Measurements from ENCODE around the gene CCR5AS.

The CCR5AS gene

GRCh38 chr3:46447228-46447985 lies 40.5 kb upstream of the CCR5AS start:
- Histone ChIP-seq H3K4me3 (ENCODE audit: low read length in 2 of 2) (no peak overlapping the region), H3K4me2 (ENCODE audit: insufficient read depth, low read length, poor library complexity, severe bottlenecking) (no peak overlapping the region), H4K91ac (ENCODE audit: low read depth, low read length, poor library complexity) (no peak overlapping the region), H3K36me3 (replicated peaks in 1 of 2; ENCODE audit: control insufficient read depth in 2 of 2, insufficient read depth in 2 of 2, low read length in 2 of 2) (no peaks in the 10 kb centered on the region), H2BK120ac (ENCODE audit: low read depth, low read length) (no peak overlapping the region), H3K4ac (ENCODE audit: low read length) (no peak overlapping the region), H4K8ac (ENCODE audit: low read depth, low read length) (no peak overlapping the region), H3K9me3 (replicated peaks in 1 of 2; ENCODE audit: control insufficient read depth in 2 of 2, insufficient read depth in 1 of 2, low read depth in 1 of 2, low read length in 2 of 2) (no peaks in the 10 kb centered on the region), H3K27me3 (ENCODE audit: control insufficient read depth in 3 of 3, insufficient read depth in 3 of 3, low read depth in 1 of 3, low read length in 3 of 3) (no peaks in the 10 kb centered on the region), H2BK15ac (ENCODE audit: low read length) (no peak overlapping the region), H3K23ac (ENCODE audit: low read depth, low read length, poor library complexity) (no peak overlapping the region), H3K14ac (ENCODE audit: low read length) (no peak overlapping the region), H3K79me1 (ENCODE audit: low read depth, low read length) (no peaks in the 10 kb centered on the region), H3K18ac (ENCODE audit: low read length) (no peak overlapping the region), H3K27ac (replicated peaks; ENCODE audit: low read length) (no peak overlapping the region), H2AK5ac (ENCODE audit: low read depth, low read length) (no peak overlapping the region), H2AFZ (ENCODE audit: low read length) (no peak overlapping the region), H3K4me1 (ENCODE audit: control insufficient read depth in 2 of 2, insufficient read depth in 1 of 2, low read depth in 1 of 2, low read length in 2 of 2) (peaks cover 0 to 2% of the 10 kb centered on the region in 2 donors), H2BK5ac (ENCODE audit: low read length) (no peak overlapping the region), H3K9ac (ENCODE audit: low read depth, low read length, poor library complexity) (no peak overlapping the region), H2BK12ac (ENCODE audit: low read length) (no peak overlapping the region)
- no peak for DNase-seq (ENCODE audit: low spot score)
- no CpG with 5 or more reads among the region's 5 CpGs for WGBS, 2 donors (ENCODE audit: extremely low coverage in 2 of 2, insufficient read length in 2 of 2, insufficient replicate concordance in 1 of 2)

GRCh38 chr3:46442576-46443530 lies 36.0 kb upstream of the CCR5AS start:
- Histone ChIP-seq H3K4me3 (ENCODE audit: low read length in 2 of 2) (no peak overlapping the region), H3K14ac (ENCODE audit: low read length) (no peak overlapping the region), H2AFZ (ENCODE audit: low read length) (no peak overlapping the region), H2BK5ac (ENCODE audit: low read length) (no peak overlapping the region), H3K9me3 (replicated peaks in 1 of 2; ENCODE audit: control insufficient read depth in 2 of 2, insufficient read depth in 1 of 2, low read depth in 1 of 2, low read length in 2 of 2) (no peaks in the 10 kb centered on the region), H3K18ac (ENCODE audit: low read length) (no peak overlapping the region), H3K4me1 (ENCODE audit: control insufficient read depth in 2 of 2, insufficient read depth in 1 of 2, low read depth in 1 of 2, low read length in 2 of 2) (peaks cover 0 to 2% of the 10 kb centered on the region in 2 donors), H4K91ac (ENCODE audit: low read depth, low read length, poor library complexity) (no peak overlapping the region), H3K4ac (ENCODE audit: low read length) (no peak overlapping the region), H2AK5ac (ENCODE audit: low read depth, low read length) (no peak overlapping the region), H4K8ac (ENCODE audit: low read depth, low read length) (no peak overlapping the region), H3K4me2 (ENCODE audit: insufficient read depth, low read length, poor library complexity, severe bottlenecking) (no peak overlapping the region), H3K36me3 (replicated peaks in 1 of 2; ENCODE audit: control insufficient read depth in 2 of 2, insufficient read depth in 2 of 2, low read length in 2 of 2) (no peaks in the 10 kb centered on the region), H3K23ac (ENCODE audit: low read depth, low read length, poor library complexity) (peak overlapping the region; percentile 50), H3K79me1 (ENCODE audit: low read depth, low read length) (no peaks in the 10 kb centered on the region), H2BK15ac (ENCODE audit: low read length) (no peak overlapping the region), H3K27ac (replicated peaks; ENCODE audit: low read length) (no peak overlapping the region), H3K9ac (ENCODE audit: low read depth, low read length, poor library complexity) (no peak overlapping the region), H2BK12ac (ENCODE audit: low read length) (no peak overlapping the region), H3K27me3 (ENCODE audit: control insufficient read depth in 3 of 3, insufficient read depth in 3 of 3, low read depth in 1 of 3, low read length in 3 of 3) (no peaks in the 10 kb centered on the region), H2BK120ac (ENCODE audit: low read depth, low read length) (no peak overlapping the region)
- no CpG with 5 or more reads among the region's 16 CpGs for WGBS, 2 donors (ENCODE audit: extremely low coverage in 2 of 2, insufficient read length in 2 of 2, insufficient replicate concordance in 1 of 2)
- peak; percentile 21 for DNase-seq (ENCODE audit: low spot score)

GRCh38 chr3:46440531-46441294 lies 33.8 kb upstream of the CCR5AS start:
- H3K79me1 ChIP-seq (ENCODE audit: low read depth, low read length): no peaks in the 10 kb centered on the region
- H2AK5ac ChIP-seq (ENCODE audit: low read depth, low read length): no peak overlapping the region
- no peak overlapping the region for H3K4ac ChIP-seq (ENCODE audit: low read length)
- no peak overlapping the region for H2BK120ac ChIP-seq (ENCODE audit: low read depth, low read length)
- H4K91ac ChIP-seq (ENCODE audit: low read depth, low read length, poor library complexity): no peak overlapping the region
- H2AFZ ChIP-seq (ENCODE audit: low read length): no peak overlapping the region
- no peak overlapping the region for H3K14ac ChIP-seq (ENCODE audit: low read length)
- no peak overlapping the region for H3K9ac ChIP-seq (ENCODE audit: low read depth, low read length, poor library complexity)
- H2BK15ac ChIP-seq (ENCODE audit: low read length): no peak overlapping the region
- H3K9me3 ChIP-seq (replicated peaks in 1 of 2; ENCODE audit: control insufficient read depth in 2 of 2, insufficient read depth in 1 of 2, low read depth in 1 of 2, low read length in 2 of 2): no peaks in the 10 kb centered on the region
- WGBS, 2 donors (ENCODE audit: extremely low coverage in 2 of 2, insufficient read length in 2 of 2, insufficient replicate concordance in 1 of 2): 100% methylated on average over 1 of the region's 4 CpGs; no CpG with 5 or more reads in 1 of the 2 donors
- no peaks in the 10 kb centered on the region for H3K4me1 ChIP-seq (ENCODE audit: control insufficient read depth in 2 of 2, insufficient read depth in 1 of 2, low read depth in 1 of 2, low read length in 2 of 2)
- H2BK5ac ChIP-seq (ENCODE audit: low read length): no peak overlapping the region
- no peaks in the 10 kb centered on the region for H3K36me3 ChIP-seq (replicated peaks in 1 of 2; ENCODE audit: control insufficient read depth in 2 of 2, insufficient read depth in 2 of 2, low read length in 2 of 2)
- H3K4me2 ChIP-seq (ENCODE audit: insufficient read depth, low read length, poor library complexity, severe bottlenecking): no peak overlapping the region
- H2BK12ac ChIP-seq (ENCODE audit: low read length): no peak overlapping the region
- no peak for DNase-seq (ENCODE audit: low spot score)
- no peak overlapping the region for H3K4me3 ChIP-seq (ENCODE audit: low read length in 2 of 2)
- no peaks in the 10 kb centered on the region for H3K27me3 ChIP-seq (ENCODE audit: control insufficient read depth in 3 of 3, insufficient read depth in 3 of 3, low read depth in 1 of 3, low read length in 3 of 3)
- no peak overlapping the region for H3K18ac ChIP-seq (ENCODE audit: low read length)
- H4K8ac ChIP-seq (ENCODE audit: low read depth, low read length): no peak overlapping the region
- no peak overlapping the region for H3K27ac ChIP-seq (replicated peaks; ENCODE audit: low read length)
- H3K23ac ChIP-seq (ENCODE audit: low read depth, low read length, poor library complexity): no peak overlapping the region
